Heart left ventricle (tissue), 13 donors: ENCODE measurements around the gene CFLAR.

Experiments used
- CTCF ChIP-seq, 12 donors: fragments of 200-600 bp; sonication (generic) in 4 of 12; IDR thresholded peaks; one replicate each; pipeline versions ENCODE4 v1.5.0 to v1.8.0; 2018 to 2022; ENCODE audit warnings: antibody characterized with exemption in 12 of 12, mild to moderate bottlenecking in 5 of 12
- POLR2A ChIP-seq, 2 donors: fragments of 450-650 bp; IDR thresholded peaks; one replicate each; pipeline ENCODE4 v1.6.1; 2017; ENCODE audit warnings: antibody characterized with exemption in 2 of 2, mild to moderate bottlenecking in 2 of 2, moderate library complexity in 2 of 2
- donor health status: ischemic (EF 13 %, LVEDD 7.1; RV severe dilation, severe dysfunction).
- donor health status: DM: no; HTN: yes; CAD: no.
- donor health status: DM: no; HTN: no; CAD: no.
- donor health status: ischemic (EF 25% LVEDD 6.9; RV normal size, moderate dysfunction).
- donor health status: ischemic (EF 25% LVEDD 5.7; RV mildly dilated, moderate dysfunction).
- donor health status: ischemic (EF 35%, LVEDD 5.7; RV mildly dilated, moderate dysfunction).
- donor health status: nonischemic (EF 11% LVEDD 7.7; RV severe dilation, severe dysfunction).
- donor health status: DM: yes; HTN: yes; CAD: no.
- donor health status: PGD.
- donor health status: ischemic (EF 29% LVEDD 5.4; RV normal size, mild dysfunction).
- donor health status: nonischemic (EF 23%, LVEDD 6.1; RV moderate dilation, normal function).

- no peak for TF ChIP-seq CTCF (IDR thresholded peaks at IDR 0.05)
- TF ChIP-seq POLR2A (IDR thresholded peaks at IDR 0.05), result no peak
Observed at GRCh38 chr2:201208563-201209252, 92.7 kb downstream of the CFLAR start.
